ENCODE results near the gene TMED10.

The TMED10 gene

DNA sequence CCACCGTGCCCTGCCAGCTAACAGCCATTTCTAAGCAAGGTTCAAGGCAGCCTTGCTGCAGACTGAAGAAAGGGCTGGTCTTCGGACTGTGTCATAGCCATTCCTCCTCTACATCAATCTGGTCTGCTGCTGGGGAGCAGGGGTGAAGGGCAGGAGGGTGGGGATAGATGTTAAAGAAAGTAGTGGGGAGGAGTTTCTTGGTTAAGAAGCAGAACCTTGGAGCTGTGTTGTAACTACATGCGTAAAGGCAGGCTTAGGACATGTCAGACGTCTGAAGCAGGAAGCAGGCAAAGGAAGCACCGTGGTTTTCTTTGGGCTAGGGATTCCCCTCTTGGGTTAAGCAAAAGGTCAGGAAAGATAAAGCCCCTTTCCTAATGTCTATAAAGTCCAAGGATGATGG, 31.5 kb downstream of the TMED10 start:
- H3K4me3 Mint-ChIP-seq, result no peak overlapping the region
- no peak overlapping the region for H3K27ac Mint-ChIP-seq
- H3K27me3 Mint-ChIP-seq (ENCODE audit: low read depth), result no peaks in the 10 kb centered on the region
- H3K9me3 Mint-ChIP-seq, result no peaks in the 10 kb centered on the region
- peaks cover 47% of the 10 kb centered on the region for H3K36me3 Mint-ChIP-seq (ENCODE audit: low read depth)
- peaks cover 37% of the 10 kb centered on the region for H3K4me1 Mint-ChIP-seq
- TF ChIP-seq CTCF (IDR thresholded peaks at IDR 0.05; ENCODE audit: unreplicated experiment in 3 of 3), result no peak

- Mint-ChIP-seq H3K9me3 (no peaks in the 10 kb centered on the region), H3K36me3 (ENCODE audit: low read depth) (peaks cover 40% of the 10 kb centered on the region), H3K27ac (peak overlapping the region; percentile 56 to 71 (median 68)), H3K27me3 (ENCODE audit: low read depth) (no peaks in the 10 kb centered on the region), H3K4me3 (peak overlapping the region in 1 of 3 experiments; percentile 32), H3K4me1 (peaks cover 37% of the 10 kb centered on the region)
- no peak for TF ChIP-seq CTCF (IDR thresholded peaks at IDR 0.05; ENCODE audit: unreplicated experiment in 3 of 3)
Observed at GRCh38 chr14:75143761-75144527, 32.5 kb downstream of the TMED10 start.

- Mint-ChIP-seq H3K4me1 (peaks cover 25% of the 10 kb centered on the region), H3K27ac (peak overlapping the region in 1 of 3 experiments; percentile 0), H3K4me3 (no peak overlapping the region), H3K27me3 (ENCODE audit: low read depth) (no peaks in the 10 kb centered on the region), H3K36me3 (ENCODE audit: low read depth) (peaks cover 36% of the 10 kb centered on the region), H3K9me3 (no peaks in the 10 kb centered on the region)
- no peak for TF ChIP-seq CTCF (IDR thresholded peaks at IDR 0.05; ENCODE audit: unreplicated experiment in 3 of 3)
Observed at GRCh38 chr14:75142494-75142893, 33.9 kb downstream of the TMED10 start.

GRCh38 chr14:75141967-75142366, 34.4 kb downstream of the TMED10 start:
- H3K4me1 Mint-ChIP-seq, result peaks cover 23% of the 10 kb centered on the region
- peaks cover 33% of the 10 kb centered on the region for H3K36me3 Mint-ChIP-seq (ENCODE audit: low read depth)
- no peak overlapping the region for H3K4me3 Mint-ChIP-seq
- TF ChIP-seq CTCF (IDR thresholded peaks at IDR 0.05; ENCODE audit: unreplicated experiment in 3 of 3), result peak; percentile 18 to 37 (median 26)
- no peak overlapping the region for H3K27ac Mint-ChIP-seq
- no peaks in the 10 kb centered on the region for H3K27me3 Mint-ChIP-seq (ENCODE audit: low read depth)
- H3K9me3 Mint-ChIP-seq, result no peaks in the 10 kb centered on the region

GRCh38 chr14:75141062-75141461, 35.4 kb downstream of the TMED10 start:
- no peak for TF ChIP-seq CTCF (IDR thresholded peaks at IDR 0.05; ENCODE audit: unreplicated experiment in 3 of 3)
- H3K4me3 Mint-ChIP-seq, result no peak overlapping the region
- no peaks in the 10 kb centered on the region for H3K27me3 Mint-ChIP-seq (ENCODE audit: low read depth)
- H3K9me3 Mint-ChIP-seq, result no peaks in the 10 kb centered on the region
- peaks cover 15% of the 10 kb centered on the region for H3K4me1 Mint-ChIP-seq
- peaks cover 30% of the 10 kb centered on the region for H3K36me3 Mint-ChIP-seq (ENCODE audit: low read depth)
- peak overlapping the region in 1 of 3 experiments; percentile 3 for H3K27ac Mint-ChIP-seq

GRCh38 chr14:75140620-75141019, 35.8 kb downstream of the TMED10 start:
- no peak for TF ChIP-seq CTCF (IDR thresholded peaks at IDR 0.05; ENCODE audit: unreplicated experiment in 3 of 3)
- no peak overlapping the region for H3K27ac Mint-ChIP-seq
- H3K4me3 Mint-ChIP-seq, result no peak overlapping the region
- no peaks in the 10 kb centered on the region for H3K9me3 Mint-ChIP-seq
- no peaks in the 10 kb centered on the region for H3K27me3 Mint-ChIP-seq (ENCODE audit: low read depth)
- H3K4me1 Mint-ChIP-seq, result peaks cover 13% of the 10 kb centered on the region
- peaks cover 31% of the 10 kb centered on the region for H3K36me3 Mint-ChIP-seq (ENCODE audit: low read depth)
